GM10248 (cell line): ENCODE measurements around the gene MYO9B.
A peak's percentile ranks its signal among the peaks of the same experiment; 100 is the strongest.

ENCODE experiments used
- CTCF ChIA-PET: fragments of 300-600 bp; sonication (Branson Sonifier 250); formaldehyde crosslinking; extraction: SDS; loops from one replicate; lab custom pipeline; 2021; ENCODE audit warnings: antibody characterized with exemption; lab: Yijun Ruan, JAX
- POLR2A ChIA-PET: fragments of 350-650 bp; sonication (Branson Sonifier 250); formaldehyde crosslinking; extraction: SDS; loops from one replicate; lab custom pipeline; 2020; ENCODE audit warnings: antibody characterized with exemption; lab: Yijun Ruan, JAX
- DNase-seq: peaks from one replicate; pipeline ENCODE4 v3.0.0; 2012; ENCODE audit errors: extremely low spot score
- CTCF ChIP-seq: IDR thresholded peaks from 2 replicates; pipeline ENCODE4 v1.5.1; 2012; ENCODE audit warnings: mild to moderate bottlenecking, low read depth; ENCODE audit errors: extremely low read depth, missing control alignments, control extremely low read depth

The MYO9B gene

GRCh38 chr19:17226002-17226933, 150.7 kb downstream of the MYO9B start, which contains the start of gene OCEL1:
Gene OCEL1 (plus strand): TSS chr19:17226226. CDS start chr19:17226248, 22 bp downstream.
- ChIA-PET POLR2A (interaction anchor here (0.5 to 1.8 kb wide), 4 partner anchors 8 to 17 kb away, joined by 3 to 6 read pairs (median 6); partner anchors contain the start of gene USE1), CTCF (interaction anchor here (1.1 to 1.9 kb wide), 6 partner anchors 9 to 74 kb away, joined by 3 to 10 read pairs (median 4); partner anchors contain the start of gene USE1)
- DNase-seq: peak; percentile 95
- TF ChIP-seq CTCF: no peak

- DNase-seq: no peak
- CTCF ChIA-PET: interaction anchor here (0.9 to 1.9 kb wide), 3 partner anchors 12 to 33 kb away, joined by 3 to 10 read pairs (median 5); no protein-coding TSS in a partner anchor
- no peak for TF ChIP-seq CTCF
- POLR2A ChIA-PET: no interaction called here
Measured at GRCh38 chr19:17227798-17228367, 152.3 kb downstream of the MYO9B start.

- DNase-seq: no peak
- POLR2A ChIA-PET: no interaction called here
- TF ChIP-seq CTCF: no peak
- CTCF ChIA-PET: interaction anchor here (1.1 kb wide), 1 partner anchor 53 kb away, joined by 3 read pairs; no protein-coding TSS in a partner anchor
Measured at GRCh38 chr19:17229890-17230289, 154.3 kb downstream of the MYO9B start.

- ChIA-PET POLR2A (no interaction called here), CTCF (interaction anchor here (0.8 kb wide), 1 partner anchor 28 kb away, joined by 3 read pairs; no protein-coding TSS in a partner anchor)
- TF ChIP-seq CTCF: no peak
- DNase-seq: no peak
Measured at GRCh38 chr19:17232258-17232657, 156.7 kb downstream of the MYO9B start.

GRCh38 chr19:17234911-17235299, 159.3 kb downstream of the MYO9B start:
- peak; percentile 81 for DNase-seq
- POLR2A ChIA-PET: interaction anchor here (0.6 to 2.0 kb wide), 2 partner anchors 9 to 426 kb away, joined by 3 to 5 read pairs; partner anchors contain the start of gene OCEL1
- TF ChIP-seq CTCF: no peak
- CTCF ChIA-PET: interaction anchor here (0.7 to 3.6 kb wide), 25 partner anchors 8 to 575 kb away, joined by 3 to 13 read pairs (median 4); partner anchors contain the start of genes BABAM1, OCEL1 and SMIM7

GRCh38 chr19:17235300-17235970, 159.9 kb downstream of the MYO9B start:
- peak; percentile 88 for TF ChIP-seq CTCF
- DNase-seq: peak; percentile 79
- CTCF ChIA-PET: interaction anchor here (0.6 to 3.6 kb wide), 27 partner anchors 9 to 183 kb away, joined by 3 to 13 read pairs (median 4); partner anchors contain the start of genes BABAM1 and OCEL1

More at GRCh38 chr19:17235300-17235970, 159.9 kb downstream of the MYO9B start:
- POLR2A ChIA-PET: interaction anchor here (0.6 to 2.0 kb wide), 2 partner anchors 9 to 78 kb away, joined by 4 to 5 read pairs; partner anchors contain the start of gene OCEL1
